ENCODE measurements around the gene TBC1D22A. TPM values are rescaled to one million over a fixed set of nuclear protein-coding genes. Genes with fewer than 3 reads are reported as not detected.

Gene TBC1D22A
- polyA plus RNA-seq, 1 experiment = 24.2 TPM

GRCh38 chr22:47123827-47124442 is 361.5 kb downstream of the TBC1D22A start:
- no peak for DNase-seq (ENCODE audit: low read depth)

GRCh38 chr22:47124451-47124881 is 362.0 kb downstream of the TBC1D22A start:
- Histone ChIP-seq H3K4me3 (ENCODE audit: low read depth, low read length) (no peak overlapping the region), H3K36me3 (ENCODE audit: control insufficient read depth, insufficient read depth, low read length) (no peaks in the 10 kb centered on the region), H3K27me3 (ENCODE audit: control insufficient read depth, insufficient read depth, low read length) (no peaks in the 10 kb centered on the region)
- TF ChIP-seq, protein P1, sequence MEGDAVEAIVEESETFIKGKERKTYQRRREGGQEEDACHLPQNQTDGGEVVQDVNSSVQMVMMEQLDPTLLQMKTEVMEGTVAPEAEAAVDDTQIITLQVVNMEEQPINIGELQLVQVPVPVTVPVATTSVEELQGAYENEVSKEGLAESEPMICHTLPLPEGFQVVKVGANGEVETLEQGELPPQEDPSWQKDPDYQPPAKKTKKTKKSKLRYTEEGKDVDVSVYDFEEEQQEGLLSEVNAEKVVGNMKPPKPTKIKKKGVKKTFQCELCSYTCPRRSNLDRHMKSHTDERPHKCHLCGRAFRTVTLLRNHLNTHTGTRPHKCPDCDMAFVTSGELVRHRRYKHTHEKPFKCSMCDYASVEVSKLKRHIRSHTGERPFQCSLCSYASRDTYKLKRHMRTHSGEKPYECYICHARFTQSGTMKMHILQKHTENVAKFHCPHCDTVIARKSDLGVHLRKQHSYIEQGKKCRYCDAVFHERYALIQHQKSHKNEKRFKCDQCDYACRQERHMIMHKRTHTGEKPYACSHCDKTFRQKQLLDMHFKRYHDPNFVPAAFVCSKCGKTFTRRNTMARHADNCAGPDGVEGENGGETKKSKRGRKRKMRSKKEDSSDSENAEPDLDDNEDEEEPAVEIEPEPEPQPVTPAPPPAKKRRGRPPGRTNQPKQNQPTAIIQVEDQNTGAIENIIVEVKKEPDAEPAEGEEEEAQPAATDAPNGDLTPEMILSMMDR (IDR thresholded peaks at IDR 0.05; ENCODE audit: insufficient read depth, low read depth, low read length) = no peak
- CTCF ChIA-PET = no interaction called here
- no peak for DNase-seq (ENCODE audit: low read depth)
- POLR2A ChIA-PET = no interaction called here

More at GRCh38 chr22:47123827-47124442, 361.5 kb downstream of the TBC1D22A start:
- ChIA-PET CTCF (no interaction called here), POLR2A (no interaction called here)
- no peaks in the 10 kb centered on the region for H3K27me3 ChIP-seq (ENCODE audit: control insufficient read depth, insufficient read depth, low read length)
- TF ChIP-seq, protein P1 (IDR thresholded peaks at IDR 0.05; ENCODE audit: insufficient read depth, low read depth, low read length) = no peak
- H3K36me3 ChIP-seq (ENCODE audit: control insufficient read depth, insufficient read depth, low read length) = no peaks in the 10 kb centered on the region
- no peak overlapping the region for H3K4me3 ChIP-seq (ENCODE audit: low read depth, low read length)

GRCh38 chr22:47124961-47125360 is 362.5 kb downstream of the TBC1D22A start:
- POLR2A ChIA-PET = no interaction called here
- no peak for DNase-seq (ENCODE audit: low read depth)
- CTCF ChIA-PET = no interaction called here
- TF ChIP-seq, protein P1 (IDR thresholded peaks at IDR 0.05; ENCODE audit: insufficient read depth, low read depth, low read length) = no peak
- Histone ChIP-seq H3K4me3 (ENCODE audit: low read depth, low read length) (no peak overlapping the region), H3K36me3 (ENCODE audit: control insufficient read depth, insufficient read depth, low read length) (no peaks in the 10 kb centered on the region), H3K27me3 (ENCODE audit: control insufficient read depth, insufficient read depth, low read length) (no peaks in the 10 kb centered on the region)

- no peaks in the 10 kb centered on the region for H3K36me3 ChIP-seq (ENCODE audit: control insufficient read depth, insufficient read depth, low read length)
- CTCF ChIA-PET = no interaction called here
- TF ChIP-seq, protein P1 (IDR thresholded peaks at IDR 0.05; ENCODE audit: insufficient read depth, low read depth, low read length) = peak; percentile 23; the same call in 1 of the 2 replicates
- no peak overlapping the region for H3K4me3 ChIP-seq (ENCODE audit: low read depth, low read length)
- H3K27me3 ChIP-seq (ENCODE audit: control insufficient read depth, insufficient read depth, low read length) = no peaks in the 10 kb centered on the region
- POLR2A ChIA-PET = no interaction called here
- DNase-seq (ENCODE audit: low read depth) = no peak
Observed at GRCh38 chr22:47125603-47126002, 363.2 kb downstream of the TBC1D22A start.

DNA sequence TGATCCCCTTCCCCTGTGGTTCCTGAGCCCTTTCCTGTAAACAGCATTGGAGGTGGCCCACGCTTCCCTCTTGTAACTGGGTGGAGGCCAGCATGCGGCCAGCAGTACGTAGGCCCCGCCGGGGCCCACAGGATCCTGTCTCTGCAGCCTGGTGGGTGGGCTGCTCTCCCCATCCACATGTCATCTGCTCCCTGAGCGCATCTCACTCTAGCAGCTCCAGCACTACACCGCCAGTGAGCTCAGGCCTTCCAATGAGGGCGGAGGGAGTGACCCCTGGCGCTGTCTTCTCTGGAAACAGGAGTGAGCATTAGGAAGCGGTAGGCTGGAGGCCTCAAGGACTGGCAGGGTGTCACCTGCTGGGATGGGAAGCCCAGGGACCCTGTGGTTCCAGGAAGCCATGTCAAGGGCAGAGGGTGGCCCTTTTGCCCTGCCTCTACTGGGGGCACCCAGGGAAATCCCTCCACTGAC is 363.9 kb downstream of the TBC1D22A start:
- no peaks in the 10 kb centered on the region for H3K27me3 ChIP-seq (ENCODE audit: control insufficient read depth, insufficient read depth, low read length)
- TF ChIP-seq, protein P1 (IDR thresholded peaks at IDR 0.05; ENCODE audit: insufficient read depth, low read depth, low read length) = no peak
- ChIA-PET POLR2A (no interaction called here), CTCF (no interaction called here)
- H3K4me3 ChIP-seq (ENCODE audit: low read depth, low read length) = no peak overlapping the region
- no peaks in the 10 kb centered on the region for H3K36me3 ChIP-seq (ENCODE audit: control insufficient read depth, insufficient read depth, low read length)
- no peak for DNase-seq (ENCODE audit: low read depth)
